GM15510 (cell line): ENCODE data around the gene HERC5.

Experiments used
- POLR2A ChIP-seq: IDR thresholded peaks from 3 replicates; pipeline ENCODE4 v1.6.1; 2011; ENCODE audit warnings: borderline replicate concordance; ENCODE audit not compliant: insufficient read length; ENCODE audit errors: extremely low read depth

The HERC5 gene

DNA sequence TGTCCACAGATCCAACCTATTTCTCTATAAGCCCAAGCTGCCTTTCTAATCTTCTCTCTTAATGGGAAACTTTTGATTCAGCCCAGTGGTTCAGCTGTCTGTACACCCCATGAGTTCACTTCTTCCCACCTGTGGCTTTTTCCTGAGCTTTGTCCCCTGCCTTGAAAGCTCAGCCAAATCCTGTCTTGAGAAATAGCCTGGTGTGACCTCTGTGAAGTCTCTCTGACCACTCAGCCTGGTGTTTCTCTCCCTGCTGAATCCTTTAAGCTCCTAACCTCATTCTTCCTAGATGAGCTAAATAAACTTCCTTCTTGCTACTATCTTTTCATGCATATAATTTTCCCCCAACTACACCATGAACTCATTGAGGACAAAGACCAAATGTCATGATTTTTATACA lies 15.2 kb upstream of the HERC5 start:
- TF ChIP-seq POLR2A, result no peak

- no peak for TF ChIP-seq POLR2A
Measured at GRCh38 chr4:88442689-88443191, 14.2 kb upstream of the HERC5 start.

GRCh38 chr4:88443486-88443885 lies 13.4 kb upstream of the HERC5 start:
- TF ChIP-seq POLR2A, result no peak

DNA sequence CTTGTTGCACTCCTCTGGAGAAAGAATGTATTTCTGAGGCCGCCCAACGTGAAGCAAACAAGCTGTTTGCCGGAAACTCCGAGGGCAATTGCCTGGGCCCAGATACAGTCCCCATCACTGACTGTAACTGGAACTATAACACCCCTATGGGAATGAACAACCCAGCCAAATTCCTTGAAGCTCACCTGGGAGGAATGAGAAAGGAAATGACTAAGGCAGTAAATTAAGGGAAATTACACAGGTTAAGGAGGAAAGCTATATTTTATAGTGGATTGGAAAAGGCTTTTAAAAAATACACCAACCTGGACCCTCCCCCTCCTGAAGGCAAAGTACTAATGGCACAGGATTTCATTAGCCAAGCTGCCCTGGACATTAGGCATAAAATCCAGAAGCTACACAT lies 11.7 kb upstream of the HERC5 start:
- TF ChIP-seq POLR2A, result no peak

DNA sequence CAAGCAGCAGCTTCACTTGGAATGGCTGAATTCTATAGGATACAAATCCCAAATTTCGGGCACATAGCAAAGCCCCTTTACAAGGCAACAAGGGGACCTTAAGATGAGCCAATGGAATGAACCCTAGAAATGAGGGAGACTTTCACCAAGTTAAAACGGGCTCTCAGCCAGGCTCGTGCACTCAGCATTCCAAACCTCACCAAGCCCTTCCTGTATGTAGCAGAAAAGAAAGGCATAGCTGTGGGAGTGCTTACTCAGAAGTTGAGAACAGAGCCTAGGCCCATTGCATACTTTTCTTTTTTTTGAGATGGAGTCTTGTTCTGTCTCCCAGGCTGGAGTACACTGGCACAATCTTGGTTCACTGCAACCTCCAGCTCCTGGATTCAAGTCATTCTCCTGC lies 10.8 kb upstream of the HERC5 start:
- no peak for TF ChIP-seq POLR2A

- no peak for TF ChIP-seq POLR2A
Measured at GRCh38 chr4:88447371-88448095, 9.4 kb upstream of the HERC5 start.

GRCh38 chr4:88448889-88449288 lies 8.0 kb upstream of the HERC5 start:
- TF ChIP-seq POLR2A, result no peak

DNA sequence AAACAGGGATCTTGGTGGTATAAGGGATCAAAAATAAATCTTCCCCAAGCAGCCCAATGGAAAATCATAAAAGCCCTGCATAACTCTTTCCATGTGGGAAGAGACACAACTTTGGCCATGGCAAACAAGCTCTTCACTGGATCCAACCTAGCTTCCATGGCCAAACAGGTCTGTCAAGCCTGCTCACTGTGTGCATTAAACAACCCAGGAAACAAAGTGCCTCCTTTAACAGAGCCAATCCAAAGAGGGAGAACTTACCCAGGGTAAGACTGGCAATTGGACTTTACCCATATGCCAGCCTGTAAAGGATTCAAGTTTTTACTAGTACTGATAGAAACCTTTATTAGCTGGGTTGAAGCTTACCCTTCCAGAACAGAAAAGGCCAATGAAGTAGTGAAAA lies 7.6 kb upstream of the HERC5 start:
- TF ChIP-seq POLR2A, result no peak

DNA sequence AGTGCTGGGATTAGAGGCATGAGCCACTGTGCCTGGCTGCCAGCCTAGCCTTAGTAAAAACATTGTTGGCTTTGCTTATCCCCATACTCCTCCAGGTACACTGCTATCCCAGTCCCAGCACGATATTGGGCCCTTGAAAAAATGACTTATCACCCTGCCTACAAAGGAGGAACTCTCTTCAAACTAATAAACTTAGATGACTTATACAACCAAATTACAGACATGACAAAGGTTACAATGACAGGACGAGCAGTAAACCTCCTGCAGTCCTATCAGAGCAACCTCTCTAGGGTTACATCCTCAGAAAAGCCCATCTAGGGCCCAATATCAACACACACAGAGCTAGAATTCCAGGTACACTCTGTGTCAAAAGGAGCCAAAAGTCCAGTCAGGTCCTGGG lies 5.7 kb upstream of the HERC5 start:
- TF ChIP-seq POLR2A, result no peak

GRCh38 chr4:88452912-88453311 lies 4.0 kb upstream of the HERC5 start:
- no peak for TF ChIP-seq POLR2A

GRCh38 chr4:88457307-88458103 lies 586 bp downstream of the HERC5 start:
- no peak for TF ChIP-seq POLR2A

GRCh38 chr4:88458104-88458740 lies 1.3 kb downstream of the HERC5 start:
- TF ChIP-seq POLR2A, result no peak

DNA sequence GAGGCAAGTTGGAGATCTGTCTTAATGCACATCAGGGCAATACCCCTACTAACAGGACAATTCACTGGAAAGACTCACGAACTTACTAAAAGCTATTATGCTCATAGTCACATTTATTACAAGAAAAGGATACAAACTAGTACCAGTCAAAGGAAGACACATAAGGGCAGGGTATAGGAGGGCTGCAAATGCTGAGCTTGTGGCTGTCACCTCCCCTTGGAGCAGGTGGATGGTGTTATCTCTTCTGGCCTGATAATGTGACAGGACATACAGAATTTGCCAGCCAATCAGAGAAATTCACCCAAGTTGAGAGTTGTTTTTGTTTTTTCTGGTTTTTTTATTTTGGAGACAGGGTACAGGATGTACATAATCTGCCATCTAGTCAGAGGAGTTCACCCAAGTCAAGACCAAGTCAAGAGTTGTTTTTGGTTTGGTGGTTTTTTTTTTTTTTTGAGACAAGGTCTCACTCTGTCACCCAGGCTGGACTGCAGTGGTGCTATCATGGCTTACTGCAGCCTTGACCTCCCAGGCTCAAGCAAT lies 8.8 kb downstream of the HERC5 start:
- no peak for TF ChIP-seq POLR2A

DNA sequence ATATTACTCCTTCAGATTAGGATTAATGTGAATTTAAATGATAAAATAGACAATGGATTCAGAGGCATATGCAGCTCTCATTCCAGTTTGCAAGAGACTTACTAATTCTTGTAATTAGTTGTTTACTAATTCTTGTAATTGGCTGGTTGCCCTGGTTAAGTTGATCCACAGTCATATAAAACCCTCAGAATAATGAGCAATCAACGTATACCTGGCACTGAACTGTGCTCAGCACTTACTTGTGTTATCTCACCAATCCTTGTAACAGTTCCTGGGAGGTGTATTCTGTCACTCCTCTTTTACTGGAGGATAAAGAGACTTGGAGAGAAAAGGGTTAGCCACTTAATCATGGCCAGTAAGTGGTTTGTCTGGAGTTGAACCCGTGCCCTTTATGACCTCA lies 10.5 kb downstream of the HERC5 start:
- TF ChIP-seq POLR2A, result no peak

DNA sequence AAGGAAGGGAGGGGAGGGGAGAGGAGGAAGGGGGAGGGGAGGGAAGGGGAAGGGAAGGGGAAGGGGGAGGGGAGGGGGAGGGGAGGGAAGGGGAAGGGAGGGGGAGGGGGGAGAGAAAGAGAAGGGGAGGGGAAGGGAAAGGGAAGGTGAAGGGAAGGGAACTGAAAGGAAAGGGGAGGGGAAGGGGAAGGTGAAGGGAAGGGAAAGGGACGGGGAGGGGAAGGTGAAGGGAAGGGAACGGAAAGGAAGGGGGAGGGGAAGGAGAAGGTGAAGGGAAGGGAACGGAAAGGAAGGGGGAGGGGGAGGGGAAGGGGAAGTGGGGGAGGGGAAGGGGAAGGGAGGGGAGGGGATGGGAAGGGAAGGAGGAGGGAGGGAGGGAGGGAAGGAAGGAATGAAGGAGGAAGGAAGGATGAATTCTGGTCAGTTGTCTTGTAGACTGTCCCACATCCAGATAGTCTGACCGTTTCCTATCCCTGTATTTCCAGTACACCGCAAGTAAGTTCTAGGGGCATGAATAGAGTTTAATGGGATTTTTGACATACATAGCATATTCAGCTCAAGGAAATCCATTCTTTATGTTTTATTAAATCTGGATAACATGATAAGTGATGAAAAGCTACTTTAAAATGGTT lies 20.4 kb downstream of the HERC5 start:
- no peak for TF ChIP-seq POLR2A

DNA sequence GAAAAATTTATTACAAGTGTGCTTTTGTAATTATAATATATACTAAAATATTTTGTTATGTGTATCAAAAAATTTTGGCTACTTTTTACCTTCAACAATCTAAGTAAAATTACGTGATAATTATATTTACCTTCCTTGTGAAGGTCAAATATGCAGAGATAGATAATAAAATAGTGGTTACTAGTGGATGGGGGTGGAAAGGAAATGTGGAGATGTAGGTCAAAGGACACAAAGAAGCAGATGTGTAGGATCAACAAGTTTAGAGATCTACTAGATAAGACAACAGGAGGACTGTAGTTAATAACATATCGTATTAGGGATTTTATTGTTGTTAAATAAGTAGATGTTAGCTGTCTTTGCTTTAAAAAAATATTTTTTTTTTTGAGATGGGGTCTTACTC lies 21.3 kb downstream of the HERC5 start:
- no peak for TF ChIP-seq POLR2A

GRCh38 chr4:88481537-88481936 lies 24.6 kb downstream of the HERC5 start:
- no peak for TF ChIP-seq POLR2A
